ENCODE data around the gene TMEM132C.

Gene TMEM132C

GRCh38 chr12:128729628-128730121, 462.7 kb downstream of the TMEM132C start:
- DNase-seq, result no peak

- DNase-seq, result no peak
These were observed 467.4 kb downstream of the TMEM132C start for GRCh38 chr12:128734371-128734770.

GRCh38 chr12:128737292-128737966, 470.5 kb downstream of the TMEM132C start:
- no peak for DNase-seq

GRCh38 chr12:128743916-128744315, 476.9 kb downstream of the TMEM132C start:
- no peak for DNase-seq

GRCh38 chr12:128745772-128746689, 479.1 kb downstream of the TMEM132C start:
- DNase-seq, result no peak

GRCh38 chr12:128747441-128747840, 480.5 kb downstream of the TMEM132C start:
- DNase-seq, result no peak

- no peak for DNase-seq
These were observed 485.4 kb downstream of the TMEM132C start for GRCh38 chr12:128752386-128752785.

- no peak for DNase-seq
These were observed 486.5 kb downstream of the TMEM132C start for GRCh38 chr12:128753438-128753837.

- no peak for DNase-seq
These were observed 487.3 kb downstream of the TMEM132C start for GRCh38 chr12:128754275-128754674.

GRCh38 chr12:128755566-128755965, 488.6 kb downstream of the TMEM132C start:
- DNase-seq, result no peak

All from activated CD4-positive, CD25-positive, alpha-beta regulatory T cell treated with anti-CD3 and anti-CD28 coated beads, Interleukin-2, amount 50 U/mL, for 72 hours (primary cell).